Activated T-helper 1 cell treated with anti-CD3 and anti-CD28 coated beads, Interleukin-2, amount 50 U/mL, for 16 hours (primary cell): ENCODE measurements around the gene AP5Z1.
"Not testable (repeated sequence)": the region's sequence is repeated elsewhere in the genome, so short reads cannot be mapped to it uniquely, and the experiment has no call there.

ENCODE experiments used
- DNase-seq, 2 donors: peaks; one replicate each; pipeline ENCODE4 v3.0.0-alpha.2; 2020; ENCODE audit warnings: low read depth in 1 of 2, low spot score in 1 of 2

Gene AP5Z1

GRCh38 chr7:4787541-4787940 is 12.1 kb downstream of the AP5Z1 start:
- no peak for DNase-seq

- DNase-seq: no peak
Observed at GRCh38 chr7:4787947-4788626, 12.7 kb downstream of the AP5Z1 start.

GRCh38 chr7:4788627-4789189 is 13.3 kb downstream of the AP5Z1 start:
- no peak for DNase-seq

- no peak for DNase-seq
Observed at GRCh38 chr7:4789194-4790077, 14.0 kb downstream of the AP5Z1 start.

GRCh38 chr7:4790078-4790465 is 14.6 kb downstream of the AP5Z1 start:
- DNase-seq: no peak

GRCh38 chr7:4790516-4790991 is 15.1 kb downstream of the AP5Z1 start:
- DNase-seq: no peak

GRCh38 chr7:4791101-4791737 is 15.8 kb downstream of the AP5Z1 start:
- DNase-seq: no peak

- DNase-seq: peak; percentile 60 to 72
Observed at GRCh38 chr7:4791738-4792536, 16.5 kb downstream of the AP5Z1 start.

GRCh38 chr7:4792537-4793126 is 17.2 kb downstream of the AP5Z1 start:
- DNase-seq: no peak

GRCh38 chr7:4793385-4793993 is 18.1 kb downstream of the AP5Z1 start:
- DNase-seq: not testable (repeated sequence)

GRCh38 chr7:4794171-4794570 is 18.7 kb downstream of the AP5Z1 start:
- not testable (repeated sequence) for DNase-seq

GRCh38 chr7:4794591-4795350 is 19.3 kb downstream of the AP5Z1 start:
- DNase-seq: no peak

GRCh38 chr7:4796453-4796852 is 21.0 kb downstream of the AP5Z1 start:
- DNase-seq: no peak

GRCh38 chr7:4797858-4798705 is 22.7 kb downstream of the AP5Z1 start:
- peak in 1 of 2 donors; percentile 49 for DNase-seq

- no peak for DNase-seq
Observed at GRCh38 chr7:4798706-4799235, 23.3 kb downstream of the AP5Z1 start.

GRCh38 chr7:4799508-4800268 is 24.3 kb downstream of the AP5Z1 start:
- no peak for DNase-seq

GRCh38 chr7:4800487-4800886 is 25.1 kb downstream of the AP5Z1 start:
- DNase-seq: no peak
